Muscle of back (tissue), 13 donors: ENCODE measurements around the gene RASGRP4. TPM values are rescaled to one million over a fixed set of nuclear protein-coding genes. Genes with fewer than 3 reads are reported as not detected.
"Not testable (repeated sequence)": the region's sequence is repeated elsewhere in the genome, so short reads cannot be mapped to it uniquely, and the experiment has no call there.

ENCODE experiments used
- DNase-seq, 3 donors: peaks; one replicate each; pipeline versions ENCODE4 v3.0.0 to v3.0.0-alpha.2; 2013
- long read RNA-seq, 9 donors: transcript quantifications; one replicate each; lab custom pipeline, GENCODE V29; 2026
- polyA plus RNA-seq, 10 donors: library from polyadenylated mRNA; unstranded; fragments of 120-200 nt; gene quantifications; one replicate each; pipeline ENCODE4 v1.2.1, GENCODE V29; 2013; ENCODE audit not compliant: insufficient read length in 10 of 10

RASGRP4 gene, protein sequence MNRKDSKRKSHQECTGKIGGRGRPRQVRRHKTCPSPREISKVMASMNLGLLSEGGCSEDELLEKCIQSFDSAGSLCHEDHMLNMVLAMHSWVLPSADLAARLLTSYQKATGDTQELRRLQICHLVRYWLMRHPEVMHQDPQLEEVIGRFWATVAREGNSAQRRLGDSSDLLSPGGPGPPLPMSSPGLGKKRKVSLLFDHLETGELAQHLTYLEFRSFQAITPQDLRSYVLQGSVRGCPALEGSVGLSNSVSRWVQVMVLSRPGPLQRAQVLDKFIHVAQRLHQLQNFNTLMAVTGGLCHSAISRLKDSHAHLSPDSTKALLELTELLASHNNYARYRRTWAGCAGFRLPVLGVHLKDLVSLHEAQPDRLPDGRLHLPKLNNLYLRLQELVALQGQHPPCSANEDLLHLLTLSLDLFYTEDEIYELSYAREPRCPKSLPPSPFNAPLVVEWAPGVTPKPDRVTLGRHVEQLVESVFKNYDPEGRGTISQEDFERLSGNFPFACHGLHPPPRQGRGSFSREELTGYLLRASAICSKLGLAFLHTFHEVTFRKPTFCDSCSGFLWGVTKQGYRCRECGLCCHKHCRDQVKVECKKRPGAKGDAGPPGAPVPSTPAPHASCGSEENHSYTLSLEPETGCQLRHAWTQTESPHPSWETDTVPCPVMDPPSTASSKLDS
- 1 to 10 TPM; 1.5 to 2.8 (median 1.9) TPM for polyA plus RNA-seq
- long read RNA-seq, donor 1: 0 reads
- long read RNA-seq, donor 2: 0 reads
- long read RNA-seq, donor 3: 0 reads
- long read RNA-seq, donor 4: 0 reads
- long read RNA-seq, donor 5, partial matches to known transcripts: 240 of 240 reads
- long read RNA-seq, donor 5, other reads (novel, unspliced or antisense): 0 of 240 reads
- long read RNA-seq, donor 6: 0 reads
- long read RNA-seq, donor 7: 0 reads
- long read RNA-seq, donor 8: 0 reads
- long read RNA-seq, donor 9: 0 reads

DNA sequence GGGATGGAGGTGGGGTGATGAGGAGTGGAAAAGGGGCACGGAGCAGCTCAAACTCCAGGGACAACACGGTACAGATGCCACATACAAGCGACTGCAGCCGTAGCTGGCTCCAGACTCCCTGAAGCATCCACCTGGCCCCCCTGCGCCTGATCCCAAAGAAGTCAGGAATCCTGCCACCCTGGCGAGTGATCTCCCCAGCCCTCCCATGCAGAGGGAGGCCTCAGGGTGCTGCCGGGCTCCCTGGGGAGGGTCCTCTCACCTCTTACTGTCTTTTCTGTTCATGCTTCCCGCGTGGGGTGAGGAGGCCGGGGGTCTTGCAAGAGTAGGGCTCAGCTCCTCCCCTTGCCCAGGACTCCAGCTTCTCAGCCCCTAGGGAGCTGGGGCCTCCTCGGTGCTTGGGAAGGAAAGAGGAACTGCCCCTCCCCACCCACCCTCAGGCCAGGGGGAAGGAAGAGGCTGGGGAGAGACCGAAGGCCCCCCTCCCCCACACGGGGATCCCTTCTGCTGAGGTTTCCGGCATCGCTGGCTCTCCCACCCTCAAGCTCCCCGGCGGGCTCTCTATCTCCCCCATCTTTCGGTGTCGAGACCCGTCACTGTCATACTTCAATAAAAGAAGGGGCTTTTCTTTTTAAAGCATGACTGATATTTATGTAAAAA, at the start of gene RASGRP4:
TSS of gene RASGRP4 (minus strand) at position 410 of the 657 bp plus-strand sequence. CDS start at position 282, 128 bp downstream.
- DNase-seq: peak in 1 of 3 donors; percentile 38

DNA sequence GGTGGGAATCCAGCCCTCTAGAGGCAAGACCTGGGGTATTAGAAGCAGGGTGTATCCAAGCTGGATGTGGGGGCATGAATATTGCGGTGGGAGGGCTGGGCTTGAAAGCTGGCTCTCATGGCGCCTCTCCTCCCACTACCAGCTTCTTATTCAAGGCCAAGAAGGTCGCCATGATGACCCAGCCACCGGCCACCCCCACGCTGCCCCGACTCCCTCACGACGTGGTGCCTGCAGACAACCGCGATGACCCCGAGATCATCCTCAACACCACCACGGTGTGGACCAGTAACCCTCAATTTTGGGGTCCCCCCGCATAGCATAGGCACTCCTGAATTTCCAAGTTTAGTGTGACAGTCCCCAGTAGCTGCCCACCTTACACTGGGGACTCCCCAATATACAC, 49.2 kb upstream of the RASGRP4 start:
- DNase-seq: no peak

DNA sequence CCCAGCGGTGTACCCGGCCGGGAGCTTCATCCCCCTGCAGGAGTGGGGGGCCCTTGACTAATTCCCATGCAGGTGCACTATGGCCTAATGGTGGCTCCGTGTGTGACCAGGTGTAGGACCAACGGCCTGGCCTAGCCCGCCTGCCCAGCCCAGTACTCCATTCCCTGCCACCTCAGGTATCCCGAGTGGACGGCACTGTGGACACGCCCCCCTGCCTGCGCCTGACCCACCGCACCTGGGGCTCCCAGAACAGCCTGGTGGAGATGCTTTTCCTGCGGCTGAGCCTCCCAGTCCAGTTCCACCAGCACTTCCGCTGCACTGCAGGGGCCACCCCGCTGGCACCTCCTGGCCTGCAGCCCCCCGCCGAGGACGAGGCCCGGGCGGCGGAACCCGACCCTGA, 47.2 kb upstream of the RASGRP4 start:
- DNase-seq: no peak

DNA sequence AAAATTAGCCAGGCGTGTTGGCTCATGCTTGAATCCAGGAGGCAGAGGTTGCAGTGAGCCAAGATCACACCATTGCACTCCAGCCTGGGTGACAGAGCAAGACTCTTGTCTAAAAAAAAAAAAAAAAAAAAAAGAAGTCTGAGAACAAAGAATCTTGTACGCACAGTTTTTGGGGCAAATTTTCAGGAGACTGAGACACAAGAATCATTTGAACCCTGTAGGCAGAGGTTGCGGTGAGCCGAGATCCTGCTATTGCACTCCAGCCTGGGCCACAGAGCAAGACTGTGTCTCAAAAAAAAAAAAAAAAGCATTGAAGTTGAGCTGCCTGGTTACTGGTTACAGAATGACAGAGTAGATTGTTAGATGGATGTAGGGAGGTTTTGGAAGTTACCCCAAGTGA, 46.7 kb upstream of the RASGRP4 start:
- DNase-seq: not testable (repeated sequence)

DNA sequence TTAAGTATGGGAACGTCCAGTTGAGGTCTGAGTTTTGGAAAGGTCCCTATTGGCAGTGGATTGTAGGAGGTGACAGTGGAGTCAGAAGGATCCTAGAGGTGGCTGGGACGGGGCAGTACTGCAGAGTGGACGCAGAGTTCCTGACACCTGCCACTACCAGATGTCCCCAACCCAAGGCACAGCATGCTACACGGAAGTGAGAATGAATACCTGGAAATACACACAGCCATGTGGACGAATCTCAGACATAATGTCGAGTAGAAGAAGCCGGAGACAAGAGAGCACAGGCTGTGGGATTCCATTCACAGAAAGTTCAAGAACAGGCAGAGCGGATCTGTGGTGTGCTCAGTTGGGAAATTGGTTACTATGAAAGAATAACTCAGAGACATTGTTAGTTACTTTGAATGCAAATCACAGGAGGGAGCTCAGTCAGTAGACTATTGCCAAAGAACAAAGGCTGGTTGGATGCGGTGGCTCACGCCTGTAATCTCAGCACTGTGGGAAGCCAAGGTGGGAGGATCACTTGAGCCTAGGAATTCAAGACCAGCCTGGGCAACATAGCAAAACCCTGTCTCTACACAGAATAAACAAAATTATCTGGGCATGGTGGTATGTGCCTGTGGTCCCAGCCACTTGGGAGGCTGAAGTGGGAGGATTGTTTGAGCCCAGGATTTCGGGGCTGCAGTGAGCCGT, 44.9 kb upstream of the RASGRP4 start:
- no peak for DNase-seq

DNA sequence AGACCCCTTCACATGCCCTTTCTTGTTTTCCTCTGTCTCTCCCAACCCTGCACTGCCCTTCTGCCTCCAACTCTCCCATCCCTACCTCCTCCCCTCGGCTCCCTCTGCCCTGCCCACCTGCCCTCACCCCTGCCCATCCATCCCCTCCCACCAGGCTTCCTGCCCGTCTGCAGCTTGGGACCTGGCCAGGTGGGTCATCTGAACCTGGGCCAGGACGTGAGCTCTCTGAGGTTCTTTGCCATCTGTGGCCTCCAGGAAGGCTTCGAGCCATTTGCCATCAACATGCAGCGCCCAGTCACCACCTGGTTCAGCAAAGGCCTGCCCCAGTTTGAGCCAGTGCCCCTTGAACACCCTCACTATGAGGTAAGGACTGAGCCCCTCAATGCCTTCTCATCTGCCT, 43.1 kb upstream of the RASGRP4 start:
- no peak for DNase-seq

DNA sequence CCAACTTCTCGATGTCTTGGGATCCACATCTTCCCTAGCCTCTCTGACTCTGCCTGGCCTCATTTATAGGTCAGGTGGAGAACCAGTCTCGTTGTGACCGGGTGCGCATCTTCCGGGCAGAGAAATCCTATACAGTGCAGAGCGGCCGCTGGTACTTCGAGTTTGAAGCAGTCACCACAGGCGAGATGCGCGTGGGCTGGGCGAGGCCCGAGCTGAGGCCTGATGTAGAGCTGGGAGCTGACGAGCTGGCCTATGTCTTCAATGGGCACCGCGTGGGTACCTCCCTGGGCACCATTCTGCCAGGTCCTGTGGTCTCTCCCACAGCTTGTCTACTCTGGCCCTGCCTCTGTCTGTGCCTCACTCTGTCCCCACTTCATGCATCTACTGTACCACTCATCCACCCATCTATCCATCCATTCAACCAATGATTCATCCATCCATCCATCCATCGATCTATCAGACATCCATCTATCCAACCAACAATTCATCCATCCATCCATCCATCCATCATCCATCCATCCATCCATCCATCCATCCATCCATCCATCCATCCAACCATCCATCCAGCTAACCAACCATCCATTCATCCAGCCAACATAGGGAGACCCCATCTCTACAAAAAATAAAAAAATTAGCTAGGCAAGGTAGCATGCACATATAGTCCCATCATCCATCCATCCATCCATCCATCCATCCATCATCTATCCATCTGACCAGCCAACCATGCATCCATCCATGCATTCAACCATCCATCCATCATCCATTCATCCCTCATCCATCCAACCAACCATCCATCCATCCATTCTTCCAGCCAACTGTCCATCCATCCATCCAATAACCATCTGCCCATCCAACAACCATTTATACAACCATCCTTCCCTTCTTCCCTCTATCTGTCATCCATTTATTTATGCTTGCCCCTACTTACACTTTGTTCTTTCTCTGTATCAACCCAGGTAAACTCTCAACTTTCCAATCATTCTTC, 41.8 kb upstream of the RASGRP4 start:
- DNase-seq: no peak

DNA sequence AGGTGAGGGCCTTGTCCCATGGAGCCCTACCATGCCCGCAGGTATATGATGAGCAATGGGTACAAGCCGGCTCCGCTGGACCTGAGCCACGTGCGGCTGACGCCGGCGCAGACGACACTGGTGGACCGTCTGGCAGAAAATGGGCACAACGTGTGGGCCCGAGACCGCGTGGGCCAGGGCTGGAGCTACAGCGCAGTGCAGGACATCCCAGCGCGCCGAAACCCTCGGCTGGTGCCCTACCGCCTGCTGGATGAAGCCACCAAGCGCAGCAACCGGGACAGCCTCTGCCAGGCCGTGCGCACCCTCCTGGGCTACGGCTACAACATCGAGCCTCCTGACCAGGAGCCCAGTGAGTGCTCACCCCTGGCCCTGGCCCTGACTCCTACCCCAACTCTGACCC, 40.0 kb upstream of the RASGRP4 start:
- DNase-seq: no peak

DNA sequence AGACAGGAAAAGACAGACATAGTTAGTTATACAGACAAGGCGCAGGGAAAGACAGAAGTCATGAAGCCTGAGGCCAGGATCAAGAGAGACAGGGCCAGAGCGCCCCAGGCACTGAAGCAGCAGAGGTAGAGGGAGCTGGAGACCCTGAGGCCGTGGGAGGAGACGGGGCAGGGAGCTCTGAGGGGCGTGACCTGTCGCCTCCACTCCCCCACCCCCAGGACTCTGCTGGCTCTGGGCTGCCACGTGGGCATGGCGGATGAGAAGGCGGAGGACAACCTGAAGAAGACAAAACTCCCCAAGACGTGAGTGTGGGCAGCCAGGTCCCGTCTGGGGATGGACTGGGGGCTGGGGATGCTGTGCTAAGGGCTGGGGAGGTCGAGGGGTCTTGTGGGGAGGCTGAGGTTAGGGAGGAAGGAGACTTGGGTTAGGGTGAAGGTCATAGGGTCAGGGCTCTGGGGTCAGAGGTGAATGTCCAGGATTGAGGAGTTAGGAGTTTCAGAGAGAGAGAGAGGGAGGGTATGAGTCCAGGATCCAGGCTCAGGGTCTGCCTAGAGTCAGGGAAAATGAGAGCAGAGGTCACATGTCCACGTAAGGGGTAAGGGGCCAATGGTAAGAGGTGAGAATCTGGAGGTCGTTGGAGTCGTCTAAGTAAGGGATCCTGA, 38.5 kb upstream of the RASGRP4 start:
- no peak for DNase-seq

DNA sequence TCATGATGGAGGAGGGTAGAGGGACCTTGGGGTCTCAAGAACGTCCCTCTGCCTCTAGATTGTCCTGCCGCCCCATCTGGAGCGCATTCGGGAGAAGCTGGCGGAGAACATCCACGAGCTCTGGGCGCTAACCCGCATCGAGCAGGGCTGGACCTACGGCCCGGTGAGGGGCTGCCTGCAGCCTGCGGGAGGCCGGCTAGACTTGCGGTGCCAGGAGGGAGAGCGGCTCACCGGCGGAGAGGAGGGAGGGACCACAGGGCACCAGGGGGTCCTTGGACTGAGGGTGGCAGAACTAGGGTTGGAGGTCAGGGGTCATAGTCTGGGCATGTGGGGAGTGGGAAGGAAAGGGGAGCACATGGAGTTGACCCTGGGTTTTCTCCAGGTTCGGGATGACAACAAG, 37.3 kb upstream of the RASGRP4 start:
- no peak for DNase-seq

DNA sequence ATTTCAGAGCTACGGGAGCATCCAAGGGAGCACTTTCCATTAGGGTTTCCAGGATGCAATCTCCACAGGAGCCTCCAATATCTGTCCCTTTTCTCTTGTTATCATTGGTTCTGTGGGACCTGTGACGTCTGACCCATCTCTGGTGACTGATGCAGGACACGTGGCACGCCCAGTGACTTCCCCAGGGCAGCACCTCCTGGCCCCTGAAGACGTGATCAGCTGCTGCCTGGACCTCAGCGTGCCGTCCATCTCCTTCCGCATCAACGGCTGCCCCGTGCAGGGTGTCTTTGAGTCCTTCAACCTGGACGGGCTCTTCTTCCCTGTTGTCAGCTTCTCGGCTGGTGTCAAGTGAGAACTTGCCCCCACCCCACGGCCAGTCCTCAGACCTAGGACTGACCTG, 33.0 kb upstream of the RASGRP4 start:
- DNase-seq: no peak

DNA sequence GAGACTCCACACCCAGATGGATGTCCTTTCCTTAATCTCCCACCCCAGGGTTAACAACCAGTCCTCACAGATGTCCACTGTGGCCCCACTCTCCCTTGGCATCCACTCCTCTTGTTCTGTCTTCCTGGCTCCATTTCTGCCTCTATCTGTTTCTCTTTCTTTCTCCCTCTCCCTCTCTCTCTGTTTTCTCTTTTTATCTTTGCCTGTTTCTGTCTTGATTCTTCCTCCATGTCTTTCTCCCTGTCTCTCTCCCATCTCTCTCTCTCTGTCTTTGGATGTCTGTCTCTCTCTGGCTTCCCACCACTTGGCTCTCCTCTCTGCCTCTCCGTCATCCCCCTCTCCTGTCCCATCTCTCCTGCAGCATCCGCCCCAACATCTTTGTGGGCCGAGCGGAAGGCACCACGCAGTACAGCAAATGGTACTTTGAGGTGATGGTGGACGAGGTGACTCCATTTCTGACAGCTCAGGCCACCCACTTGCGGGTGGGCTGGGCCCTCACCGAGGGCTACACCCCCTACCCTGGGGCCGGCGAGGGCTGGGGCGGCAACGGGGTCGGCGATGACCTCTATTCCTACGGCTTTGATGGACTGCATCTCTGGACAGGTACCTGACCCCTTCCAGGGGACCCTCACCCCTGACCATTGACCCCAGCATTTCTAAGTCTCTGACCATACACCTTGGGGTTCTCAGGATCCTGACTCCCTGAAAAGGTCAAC, 31.8 kb upstream of the RASGRP4 start:
- no peak for DNase-seq

DNA sequence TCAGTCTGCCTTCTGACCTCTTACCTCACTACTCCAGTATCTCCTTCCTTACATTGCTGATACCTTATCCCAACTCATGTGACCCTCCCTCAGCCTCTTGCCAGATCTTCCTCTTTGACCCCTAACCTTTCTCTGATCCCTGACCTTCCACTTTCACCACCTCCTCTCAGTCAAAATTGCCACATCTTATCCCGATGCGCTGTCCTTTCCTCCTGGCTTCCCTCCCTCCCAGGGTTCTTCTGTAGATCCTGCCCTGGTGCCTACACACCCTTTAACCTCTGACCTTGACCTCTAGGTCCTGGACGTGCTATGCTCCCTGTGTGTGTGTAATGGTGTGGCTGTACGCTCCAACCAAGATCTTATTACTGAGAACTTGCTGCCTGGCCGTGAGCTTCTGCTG, 31.2 kb upstream of the RASGRP4 start:
- DNase-seq: no peak

DNA sequence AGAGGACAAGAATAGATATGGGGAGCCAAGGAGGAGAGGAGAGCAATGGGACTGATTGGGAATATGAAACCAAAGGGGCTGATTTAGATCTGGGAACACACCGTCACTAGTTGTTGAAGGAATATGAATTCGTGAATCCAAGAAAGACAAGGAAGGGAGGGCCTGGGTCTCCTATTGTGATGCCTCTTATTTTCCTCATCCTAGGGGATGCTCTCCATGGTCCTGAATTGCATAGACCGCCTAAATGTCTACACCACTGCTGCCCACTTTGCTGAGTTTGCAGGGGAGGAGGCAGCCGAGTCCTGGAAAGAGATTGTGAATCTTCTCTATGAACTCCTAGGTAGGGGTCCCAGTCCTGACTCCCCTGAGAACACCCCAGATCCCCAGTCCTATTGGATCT, 29.0 kb upstream of the RASGRP4 start:
- DNase-seq: peak; percentile 17 to 47 (median 27)

DNA sequence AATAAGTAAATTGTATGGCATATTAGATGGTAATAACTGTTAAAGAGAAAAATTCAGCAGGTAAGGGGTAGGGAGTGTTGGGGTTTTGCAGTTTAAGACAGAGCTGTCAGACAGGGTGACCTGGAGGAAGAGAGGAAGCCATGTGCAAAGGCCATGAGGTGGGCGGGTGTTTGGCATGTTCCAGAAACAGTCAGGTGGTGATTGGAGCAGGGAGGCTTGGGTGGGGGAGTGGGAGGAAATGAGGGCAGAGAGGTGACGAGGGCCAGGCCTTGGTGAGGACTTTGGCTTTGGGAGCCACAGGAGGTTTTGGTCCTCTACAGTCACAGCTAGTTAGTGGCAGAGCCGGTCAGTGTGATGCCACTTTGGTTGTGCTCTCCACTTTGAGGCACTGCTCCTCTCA, 27.6 kb upstream of the RASGRP4 start:
- DNase-seq: no peak

DNA sequence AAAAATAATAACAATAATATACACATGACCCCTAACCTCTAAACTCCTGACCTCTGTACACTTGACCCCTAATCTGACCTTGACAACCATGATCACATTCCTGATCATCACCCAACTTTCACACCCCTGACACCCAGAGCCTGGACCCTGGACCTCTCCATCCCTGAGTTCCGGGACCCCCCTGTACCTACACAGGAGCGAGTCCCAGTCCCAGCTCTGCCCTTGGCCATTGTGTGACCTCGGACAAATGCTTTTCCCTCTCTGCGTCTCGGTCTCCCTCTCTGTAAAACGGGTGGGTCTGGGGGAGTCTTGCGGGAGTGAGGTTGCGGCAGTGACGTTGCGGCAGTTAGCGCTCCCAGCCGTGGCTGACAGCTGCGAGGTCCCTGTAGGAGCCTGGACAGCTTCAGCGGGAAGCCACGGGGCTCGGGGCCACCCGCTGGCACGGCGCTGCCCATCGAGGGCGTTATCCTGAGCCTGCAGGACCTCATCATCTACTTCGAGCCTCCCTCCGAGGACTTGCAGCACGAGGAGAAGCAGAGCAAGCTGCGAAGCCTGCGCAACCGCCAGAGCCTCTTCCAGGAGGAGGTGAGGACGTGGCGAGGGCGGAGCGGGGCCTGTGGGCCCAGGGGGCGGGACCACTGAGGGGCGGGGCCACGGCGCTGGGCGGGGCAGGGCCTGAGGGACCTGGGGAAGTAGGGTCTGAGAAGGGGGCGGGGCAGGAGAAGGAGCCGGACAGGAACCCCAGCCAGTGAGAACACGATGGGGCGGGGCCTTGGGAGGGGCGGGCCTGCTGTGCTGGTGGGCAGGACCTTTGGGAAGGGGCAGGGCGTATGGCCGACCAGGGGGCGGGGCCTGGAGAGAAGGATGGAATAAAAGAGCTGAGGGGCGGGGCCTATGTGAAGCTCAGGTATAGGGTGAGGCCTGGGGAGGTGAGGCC, 26.7 kb upstream of the RASGRP4 start:
- no peak for DNase-seq

DNA sequence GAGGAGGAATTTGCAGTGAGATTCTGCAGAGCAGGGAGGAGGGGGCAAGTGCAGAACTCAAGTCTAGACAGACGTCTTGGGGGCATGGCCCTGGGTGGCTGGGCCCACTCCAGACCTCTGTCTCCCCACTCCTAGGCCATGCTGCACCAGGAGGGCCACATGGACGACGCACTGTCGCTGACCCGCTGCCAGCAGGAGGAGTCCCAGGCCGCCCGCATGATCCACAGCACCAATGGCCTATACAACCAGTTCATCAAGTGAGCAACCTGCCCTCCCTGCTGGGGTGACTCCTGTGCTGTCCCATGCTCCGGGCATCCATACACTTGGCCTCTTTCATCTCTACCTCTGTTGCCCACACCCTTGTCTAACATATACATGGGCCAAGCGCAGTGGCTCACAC, 25.6 kb upstream of the RASGRP4 start:
- DNase-seq: no peak

DNA sequence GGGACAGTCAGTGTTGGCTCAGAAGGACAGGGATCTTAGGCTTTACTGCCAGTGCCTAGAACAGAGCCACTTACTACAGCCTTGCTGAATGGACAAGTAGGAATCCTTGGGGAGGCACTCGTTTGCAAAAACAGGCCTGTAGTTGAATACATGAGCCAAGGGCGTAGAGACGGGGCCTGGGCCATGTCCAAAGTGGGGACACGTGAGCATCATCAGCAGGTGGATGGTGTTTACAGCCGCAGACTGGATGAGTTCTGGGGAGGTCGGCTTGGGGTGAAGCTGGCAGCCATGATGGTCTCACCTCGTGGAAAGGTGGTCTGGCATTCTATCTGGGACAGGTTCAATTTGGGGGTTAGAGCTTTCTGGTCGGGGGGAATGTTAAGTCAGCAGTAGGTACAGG, 25.0 kb upstream of the RASGRP4 start:
- no peak for DNase-seq
